ENCODE results near the gene CAMK1D.

The CAMK1D gene

GRCh38 chr10:12577610-12578009, 228.3 kb downstream of the CAMK1D start:
- H3K27ac ChIP-seq: no peak overlapping the region
- DNase-seq (ENCODE audit: low read depth, low spot score): no peak

- DNase-seq (ENCODE audit: low read depth, low spot score): no peak
- no peak overlapping the region for H3K27ac ChIP-seq
Measured at GRCh38 chr10:12579954-12580858, 230.9 kb downstream of the CAMK1D start.

GRCh38 chr10:12583891-12584595, 234.7 kb downstream of the CAMK1D start:
- H3K27ac ChIP-seq: no peak overlapping the region
- DNase-seq (ENCODE audit: low read depth, low spot score): no peak

- H3K27ac ChIP-seq: no peak overlapping the region
- DNase-seq (ENCODE audit: low read depth, low spot score): no peak
Measured at GRCh38 chr10:12586741-12587140, 237.4 kb downstream of the CAMK1D start.

GRCh38 chr10:12587451-12587888, 238.1 kb downstream of the CAMK1D start:
- no peak for DNase-seq (ENCODE audit: low read depth, low spot score)

GRCh38 chr10:12588091-12588860, 238.9 kb downstream of the CAMK1D start:
- DNase-seq (ENCODE audit: low read depth, low spot score): peak; percentile 43

More at GRCh38 chr10:12587451-12587888, 238.1 kb downstream of the CAMK1D start:
- no peak overlapping the region for H3K27ac ChIP-seq

GRCh38 chr10:12589291-12589690, 239.9 kb downstream of the CAMK1D start:
- no peak for DNase-seq (ENCODE audit: low read depth, low spot score)

More at GRCh38 chr10:12588091-12588860, 238.9 kb downstream of the CAMK1D start:
- H3K27ac ChIP-seq: peak overlapping the region; percentile 9

GRCh38 chr10:12589791-12590190, 240.4 kb downstream of the CAMK1D start:
- no peak for DNase-seq (ENCODE audit: low read depth, low spot score)
- no peak overlapping the region for H3K27ac ChIP-seq

More at GRCh38 chr10:12589291-12589690, 239.9 kb downstream of the CAMK1D start:
- H3K27ac ChIP-seq: no peak overlapping the region

- DNase-seq (ENCODE audit: low read depth, low spot score): no peak
- no peak overlapping the region for H3K27ac ChIP-seq
Measured at GRCh38 chr10:12590675-12591659, 241.6 kb downstream of the CAMK1D start.

- H3K27ac ChIP-seq: no peak overlapping the region
- DNase-seq (ENCODE audit: low read depth, low spot score): no peak
Measured at GRCh38 chr10:12592967-12593366, 243.6 kb downstream of the CAMK1D start.

- H3K27ac ChIP-seq: no peak overlapping the region
- no peak for DNase-seq (ENCODE audit: low read depth, low spot score)
Measured at GRCh38 chr10:12594448-12594944, 245.1 kb downstream of the CAMK1D start.

- no peak for DNase-seq (ENCODE audit: low read depth, low spot score)
- no peak overlapping the region for H3K27ac ChIP-seq
Measured at GRCh38 chr10:12595936-12596576, 246.7 kb downstream of the CAMK1D start.

- H3K27ac ChIP-seq: no peak overlapping the region
- no peak for DNase-seq (ENCODE audit: low read depth, low spot score)
Measured at GRCh38 chr10:12597176-12597575, 247.8 kb downstream of the CAMK1D start.

GRCh38 chr10:12597788-12598765, 248.7 kb downstream of the CAMK1D start:
- H3K27ac ChIP-seq: no peak overlapping the region
- no peak for DNase-seq (ENCODE audit: low read depth, low spot score)

GRCh38 chr10:12600652-12601051, 251.3 kb downstream of the CAMK1D start:
- H3K27ac ChIP-seq: no peak overlapping the region
- no peak for DNase-seq (ENCODE audit: low read depth, low spot score)

GRCh38 chr10:12602521-12602920, 253.2 kb downstream of the CAMK1D start:
- no peak overlapping the region for H3K27ac ChIP-seq
- DNase-seq (ENCODE audit: low read depth, low spot score): no peak

GRCh38 chr10:12603766-12604470, 254.6 kb downstream of the CAMK1D start:
- DNase-seq (ENCODE audit: low read depth, low spot score): no peak
- H3K27ac ChIP-seq: no peak overlapping the region
